SU-DHL-6 (cell line): ENCODE results near the gene EYA3.

ENCODE experiments used
- H2AFZ ChIP-seq: fragments of 200-600 bp; sonication (generic); 2 replicates; pipeline ENCODE4 v1.6.1; 2014; ENCODE audit warnings: low read depth, mild to moderate bottlenecking, moderate library complexity, mixed read lengths, antibody characterized with exemption, low read length; ENCODE audit not compliant: severe bottlenecking
- H3F3A ChIP-seq: fragments of 200-600 bp; shearing (Covaris generic); 2 replicates; pipeline ENCODE4 v1.6.0; 2016; ENCODE audit warnings: antibody characterized with exemption, mild to moderate bottlenecking; ENCODE audit not compliant: insufficient read depth
- H3K27ac ChIP-seq: fragments of 200-600 bp; sonication (generic); 2 replicates; pipeline ENCODE4 v1.5.1; 2016; ENCODE audit warnings: low read depth, mild to moderate bottlenecking, low read length, moderate library complexity, mixed read lengths
- H3K27me3 ChIP-seq: fragments of 200-600 bp; sonication (generic), shearing (Covaris generic); 2 replicates; pipeline ENCODE4 v1.6.0; 2014; ENCODE audit warnings: mild to moderate bottlenecking, low read length
- H3K36me3 ChIP-seq: fragments of 200-600 bp; sonication (generic); 2 replicates; pipeline ENCODE4 v1.6.1; 2014; ENCODE audit warnings: mild to moderate bottlenecking, low read length, mixed read lengths
- H3K4me2 ChIP-seq: fragments of 300-600, 200-600 bp; shearing (Covaris generic), sonication (generic); 2 replicates; pipeline ENCODE4 v1.6.0; 2014; ENCODE audit warnings: low read length, low read depth, mild to moderate bottlenecking; ENCODE audit not compliant: poor library complexity, severe bottlenecking
- H3K4me3 ChIP-seq: fragments of 200-600 bp; sonication (generic); 2 replicates; pipeline ENCODE4 v1.5.1; 2014; ENCODE audit warnings: antibody characterized with exemption, low read length, mild to moderate bottlenecking, mixed read lengths; ENCODE audit not compliant: insufficient read depth, poor library complexity, severe bottlenecking
- H3K79me2 ChIP-seq: fragments of 200-600 bp; sonication (generic); 2 replicates; pipeline ENCODE4 v1.6.1; 2014; ENCODE audit warnings: mild to moderate bottlenecking, low read length, moderate library complexity; ENCODE audit not compliant: insufficient read depth
- H3K9ac ChIP-seq: fragments of 200-600 bp; sonication (generic); 2 replicates; pipeline ENCODE4 v1.7.0; 2014; ENCODE audit warnings: mild to moderate bottlenecking, low read length
- H3K9me2 ChIP-seq: fragments of 200-600 bp; sonication (generic); replicated peaks from 2 replicates; pipeline ENCODE4 v1.6.1; 2014; ENCODE audit warnings: low read length; ENCODE audit not compliant: insufficient read depth
- H3K9me3 ChIP-seq: fragments of 200-600 bp; sonication (generic); 2 replicates; pipeline ENCODE4 v1.6.1; 2014; ENCODE audit warnings: low read length, mixed read lengths; ENCODE audit not compliant: insufficient read depth
- H4K20me1 ChIP-seq: fragments of 200-600 bp; sonication (generic); 2 replicates; pipeline ENCODE4 v1.6.1; 2014; ENCODE audit warnings: low read depth, mild to moderate bottlenecking, antibody characterized with exemption, low read length, moderate library complexity, mixed read lengths
- EZH2phosphoT487 ChIP-seq: fragments of 200-600 bp; sonication (generic), shearing (Covaris generic); conservative IDR thresholded peaks from 2 replicates; pipeline ENCODE4 v1.6.1; 2018; ENCODE audit warnings: mild to moderate bottlenecking, antibody characterized with exemption, low read length, moderate library complexity, mixed read lengths
- TF ChIP-seq, protein P1 (sequence below): fragments of 200-600 bp; sonication (generic); IDR thresholded peaks from one replicate; pipeline ENCODE4 v1.5.1; 2017; ENCODE audit warnings: antibody characterized with exemption, mild to moderate bottlenecking, low read length, moderate library complexity; ENCODE audit not compliant: insufficient read depth, poor library complexity, severe bottlenecking

Gene EYA3

DNA sequence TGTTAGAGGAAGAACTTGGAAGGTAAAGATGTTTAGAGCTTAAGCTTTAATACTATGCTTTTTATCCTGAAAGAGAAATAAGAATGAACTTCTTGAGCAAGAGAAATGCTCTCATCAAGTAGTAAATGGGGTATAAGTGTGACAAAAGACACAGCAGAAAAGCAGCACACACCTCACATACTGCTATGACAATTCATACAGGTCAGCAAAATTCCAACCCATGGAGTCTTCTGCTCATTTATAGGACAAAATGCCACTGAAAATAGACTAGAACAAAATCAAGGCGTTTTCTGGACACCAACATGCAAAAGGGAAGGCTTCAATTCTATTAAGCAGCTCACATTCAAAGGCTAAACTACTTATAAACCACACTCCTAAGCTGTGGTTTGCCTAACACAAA lies 61.2 kb downstream of the EYA3 start:
- H3K9me2 ChIP-seq: no peaks in the 10 kb centered on the region
- no peak overlapping the region for H3K4me3 ChIP-seq
- H3K27me3 ChIP-seq: no peaks in the 10 kb centered on the region
- H4K20me1 ChIP-seq: peaks cover 5% of the 10 kb centered on the region; the same call in 1 of the 2 replicates
- H3F3A ChIP-seq: 0 out of 2 replicates have a peak, but pooled peaks cover 9% of the 10 kb centered on the region
- H3K36me3 ChIP-seq: peaks cover 25% of the 10 kb centered on the region; the same call in 1 of the 2 replicates
- no peak overlapping the region for H3K4me2 ChIP-seq
- H3K27ac ChIP-seq: no peak overlapping the region
- no peak for TF ChIP-seq EZH2phosphoT487
- TF ChIP-seq, protein P1, sequence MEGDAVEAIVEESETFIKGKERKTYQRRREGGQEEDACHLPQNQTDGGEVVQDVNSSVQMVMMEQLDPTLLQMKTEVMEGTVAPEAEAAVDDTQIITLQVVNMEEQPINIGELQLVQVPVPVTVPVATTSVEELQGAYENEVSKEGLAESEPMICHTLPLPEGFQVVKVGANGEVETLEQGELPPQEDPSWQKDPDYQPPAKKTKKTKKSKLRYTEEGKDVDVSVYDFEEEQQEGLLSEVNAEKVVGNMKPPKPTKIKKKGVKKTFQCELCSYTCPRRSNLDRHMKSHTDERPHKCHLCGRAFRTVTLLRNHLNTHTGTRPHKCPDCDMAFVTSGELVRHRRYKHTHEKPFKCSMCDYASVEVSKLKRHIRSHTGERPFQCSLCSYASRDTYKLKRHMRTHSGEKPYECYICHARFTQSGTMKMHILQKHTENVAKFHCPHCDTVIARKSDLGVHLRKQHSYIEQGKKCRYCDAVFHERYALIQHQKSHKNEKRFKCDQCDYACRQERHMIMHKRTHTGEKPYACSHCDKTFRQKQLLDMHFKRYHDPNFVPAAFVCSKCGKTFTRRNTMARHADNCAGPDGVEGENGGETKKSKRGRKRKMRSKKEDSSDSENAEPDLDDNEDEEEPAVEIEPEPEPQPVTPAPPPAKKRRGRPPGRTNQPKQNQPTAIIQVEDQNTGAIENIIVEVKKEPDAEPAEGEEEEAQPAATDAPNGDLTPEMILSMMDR: no peak
- H3K9me3 ChIP-seq: no peaks in the 10 kb centered on the region
- H2AFZ ChIP-seq: no peak overlapping the region
- H3K79me2 ChIP-seq: peaks cover 15% of the 10 kb centered on the region; the same call in 1 of the 2 replicates
- H3K9ac ChIP-seq: no peak overlapping the region

DNA sequence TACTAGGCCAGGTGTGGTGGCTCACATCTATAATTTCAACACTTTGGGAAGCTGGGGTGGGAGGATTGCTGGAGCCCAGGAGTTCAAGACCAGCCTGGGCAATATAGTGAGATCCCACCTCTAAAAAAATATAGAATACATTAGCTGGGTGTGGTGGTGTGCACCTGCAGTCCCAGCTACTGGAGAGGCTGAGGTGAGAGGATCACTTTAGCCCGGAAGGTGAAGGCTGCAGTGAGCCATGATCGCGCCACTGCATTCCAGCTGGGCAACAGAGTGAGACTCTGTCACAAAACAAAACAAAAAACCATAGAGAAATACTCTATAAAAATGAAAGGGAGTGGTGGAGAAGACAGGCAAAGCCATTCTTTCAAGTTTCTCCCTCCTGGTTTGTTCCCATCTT lies 62.1 kb downstream of the EYA3 start:
- Histone ChIP-seq H3K9me3 (no peaks in the 10 kb centered on the region), H3F3A (peaks cover 10% of the 10 kb centered on the region; the same call in 1 of the 2 replicates), H2AFZ (no peak overlapping the region), H3K27me3 (no peaks in the 10 kb centered on the region), H3K4me3 (no peak overlapping the region), H3K79me2 (peaks cover 12% of the 10 kb centered on the region; the same call in 1 of the 2 replicates), H3K27ac (no peak overlapping the region), H3K4me2 (no peak overlapping the region), H3K9ac (no peak overlapping the region), H3K9me2 (no peaks in the 10 kb centered on the region), H4K20me1 (peaks cover 5% of the 10 kb centered on the region; the same call in 1 of the 2 replicates), H3K36me3 (peaks cover 20% of the 10 kb centered on the region; the same call in 1 of the 2 replicates)
- TF ChIP-seq, protein P1: no peak
- TF ChIP-seq EZH2phosphoT487: no peak

DNA sequence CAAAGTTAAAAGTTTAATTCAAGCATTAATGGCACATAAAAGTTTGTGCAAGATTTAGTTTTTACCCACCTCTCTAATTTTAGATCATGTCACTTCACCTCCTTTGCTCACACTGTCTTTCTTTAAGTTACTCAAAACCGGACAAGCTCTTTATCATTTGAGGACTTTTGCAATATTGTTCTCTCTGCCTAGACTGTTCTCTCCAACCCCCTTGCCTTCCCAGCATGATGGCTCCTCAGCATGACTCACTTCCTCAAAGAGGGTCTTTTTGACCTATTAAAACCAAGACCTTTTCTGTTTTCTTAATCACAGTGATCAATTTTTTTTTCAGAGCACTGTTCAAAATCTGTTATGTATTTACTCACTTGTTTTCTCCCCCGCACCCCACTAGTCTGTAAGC lies 67.3 kb downstream of the EYA3 start:
- H4K20me1 ChIP-seq: peaks cover 5% of the 10 kb centered on the region; the same call in 1 of the 2 replicates
- H3K9me3 ChIP-seq: no peaks in the 10 kb centered on the region
- H3K9me2 ChIP-seq: no peaks in the 10 kb centered on the region
- TF ChIP-seq EZH2phosphoT487: no peak
- TF ChIP-seq, protein P1: no peak
- no peak overlapping the region for H3K27ac ChIP-seq
- peaks cover 9% of the 10 kb centered on the region; the same call in 1 of the 2 replicates for H3F3A ChIP-seq
- H2AFZ ChIP-seq: no peak overlapping the region
- H3K36me3 ChIP-seq: peaks cover 25% of the 10 kb centered on the region; the same call in 1 of the 2 replicates
- peaks cover 7% of the 10 kb centered on the region; the same call in 1 of the 2 replicates for H3K79me2 ChIP-seq
- H3K27me3 ChIP-seq: no peaks in the 10 kb centered on the region
- H3K4me2 ChIP-seq: no peak overlapping the region
- H3K4me3 ChIP-seq: no peak overlapping the region
- no peak overlapping the region for H3K9ac ChIP-seq
